GM20000 (cell line): ENCODE results near the gene KCNMA1.

Experiments used
- DNase-seq: peaks from one replicate; pipeline ENCODE4 v3.0.0; 2012; ENCODE audit warnings: low spot score
- TF ChIP-seq, protein P1 (sequence below): IDR thresholded peaks from 2 replicates; pipeline ENCODE4 v1.5.1; 2012; ENCODE audit warnings: mild to moderate bottlenecking, control low read depth; ENCODE audit errors: extremely low read depth, missing control alignments

The KCNMA1 gene

DNA sequence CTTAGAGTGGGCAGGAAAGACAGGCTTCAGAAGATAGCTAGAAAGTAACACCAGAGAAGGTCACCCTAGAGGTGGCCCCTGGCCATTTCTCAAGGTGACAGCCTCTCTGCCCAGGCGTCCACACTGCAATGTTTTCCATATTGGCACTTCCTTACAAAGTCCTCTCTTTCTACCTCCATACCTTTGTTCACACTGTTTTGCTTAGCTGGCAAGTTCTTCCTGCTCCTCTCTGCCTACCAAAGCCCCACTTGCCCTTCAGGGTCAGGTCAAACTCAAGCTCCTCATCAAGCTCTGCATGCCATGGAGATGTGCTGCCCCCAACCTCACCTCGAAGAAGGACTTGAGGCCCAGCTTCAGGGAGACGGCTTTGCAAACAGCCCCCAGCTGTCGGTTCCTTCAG, 190.9 kb downstream of the KCNMA1 start:
- TF ChIP-seq, protein P1, sequence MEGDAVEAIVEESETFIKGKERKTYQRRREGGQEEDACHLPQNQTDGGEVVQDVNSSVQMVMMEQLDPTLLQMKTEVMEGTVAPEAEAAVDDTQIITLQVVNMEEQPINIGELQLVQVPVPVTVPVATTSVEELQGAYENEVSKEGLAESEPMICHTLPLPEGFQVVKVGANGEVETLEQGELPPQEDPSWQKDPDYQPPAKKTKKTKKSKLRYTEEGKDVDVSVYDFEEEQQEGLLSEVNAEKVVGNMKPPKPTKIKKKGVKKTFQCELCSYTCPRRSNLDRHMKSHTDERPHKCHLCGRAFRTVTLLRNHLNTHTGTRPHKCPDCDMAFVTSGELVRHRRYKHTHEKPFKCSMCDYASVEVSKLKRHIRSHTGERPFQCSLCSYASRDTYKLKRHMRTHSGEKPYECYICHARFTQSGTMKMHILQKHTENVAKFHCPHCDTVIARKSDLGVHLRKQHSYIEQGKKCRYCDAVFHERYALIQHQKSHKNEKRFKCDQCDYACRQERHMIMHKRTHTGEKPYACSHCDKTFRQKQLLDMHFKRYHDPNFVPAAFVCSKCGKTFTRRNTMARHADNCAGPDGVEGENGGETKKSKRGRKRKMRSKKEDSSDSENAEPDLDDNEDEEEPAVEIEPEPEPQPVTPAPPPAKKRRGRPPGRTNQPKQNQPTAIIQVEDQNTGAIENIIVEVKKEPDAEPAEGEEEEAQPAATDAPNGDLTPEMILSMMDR: no peak
- no peak for DNase-seq

DNA sequence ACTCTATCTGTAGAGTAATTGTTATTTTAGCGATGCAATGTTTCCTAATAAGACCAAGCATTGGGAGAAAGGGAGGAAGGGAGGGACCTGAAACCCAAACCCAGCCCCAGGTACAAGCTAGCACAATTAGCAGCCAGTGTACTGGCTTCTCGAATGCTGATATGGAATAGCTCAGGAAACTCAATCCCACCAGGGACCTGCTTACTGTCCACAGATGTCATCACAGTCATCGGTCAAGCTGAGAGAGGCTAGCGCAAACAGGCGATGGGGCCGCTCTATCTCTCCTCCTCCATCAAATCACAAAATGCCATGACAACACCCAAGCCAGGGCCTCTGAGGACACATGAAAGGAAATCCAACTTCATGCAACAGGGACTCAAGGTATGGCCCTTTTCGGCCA, 192.1 kb downstream of the KCNMA1 start:
- TF ChIP-seq, protein P1: no peak
- DNase-seq: no peak

DNA sequence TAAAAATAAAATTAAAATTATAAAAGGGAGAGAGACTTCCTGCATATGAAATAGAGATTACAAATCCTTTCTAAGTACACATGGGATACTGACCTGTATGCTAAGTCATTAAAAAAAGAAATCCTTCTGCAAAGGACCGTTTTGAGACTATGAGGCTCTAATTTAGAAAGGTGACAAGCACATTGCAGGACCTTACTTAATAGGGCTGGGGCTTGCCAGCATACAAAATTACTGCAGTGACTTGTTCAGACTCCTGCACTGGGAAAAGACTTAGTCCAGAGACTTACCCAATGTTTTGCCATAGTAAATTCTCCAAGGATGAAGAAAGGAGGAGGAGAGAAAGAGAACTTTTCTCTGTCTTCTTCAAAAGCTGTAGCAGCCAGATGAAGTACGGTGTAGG, 193.6 kb downstream of the KCNMA1 start:
- no peak for DNase-seq

DNA sequence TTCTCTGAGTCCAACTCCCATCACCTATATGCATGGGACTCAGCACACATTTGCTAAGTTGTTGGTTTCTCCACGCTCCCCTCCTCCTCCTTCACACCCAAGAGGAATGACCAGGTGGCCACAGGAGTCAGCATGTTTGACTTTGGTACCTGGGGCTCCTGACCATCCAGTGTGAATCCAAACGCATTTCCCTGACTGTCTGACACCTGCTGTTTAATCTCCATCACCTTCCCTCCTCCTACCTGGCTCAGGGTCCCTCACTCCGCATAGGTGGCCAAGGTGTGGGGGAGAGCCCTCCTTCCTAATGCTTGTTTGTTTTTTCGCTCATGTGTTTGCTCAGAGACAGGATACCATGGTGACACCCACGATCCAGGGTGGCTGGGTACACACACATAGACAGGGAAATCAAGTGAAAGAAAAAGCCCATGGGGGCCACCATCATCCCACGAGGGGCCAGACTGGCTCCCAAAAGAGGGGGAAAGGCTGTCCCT, 194.9 kb downstream of the KCNMA1 start:
- no peak for DNase-seq
- TF ChIP-seq, protein P1: no peak

More for the DNA sequence above, 193.6 kb downstream of the KCNMA1 start:
- TF ChIP-seq, protein P1: no peak

DNA sequence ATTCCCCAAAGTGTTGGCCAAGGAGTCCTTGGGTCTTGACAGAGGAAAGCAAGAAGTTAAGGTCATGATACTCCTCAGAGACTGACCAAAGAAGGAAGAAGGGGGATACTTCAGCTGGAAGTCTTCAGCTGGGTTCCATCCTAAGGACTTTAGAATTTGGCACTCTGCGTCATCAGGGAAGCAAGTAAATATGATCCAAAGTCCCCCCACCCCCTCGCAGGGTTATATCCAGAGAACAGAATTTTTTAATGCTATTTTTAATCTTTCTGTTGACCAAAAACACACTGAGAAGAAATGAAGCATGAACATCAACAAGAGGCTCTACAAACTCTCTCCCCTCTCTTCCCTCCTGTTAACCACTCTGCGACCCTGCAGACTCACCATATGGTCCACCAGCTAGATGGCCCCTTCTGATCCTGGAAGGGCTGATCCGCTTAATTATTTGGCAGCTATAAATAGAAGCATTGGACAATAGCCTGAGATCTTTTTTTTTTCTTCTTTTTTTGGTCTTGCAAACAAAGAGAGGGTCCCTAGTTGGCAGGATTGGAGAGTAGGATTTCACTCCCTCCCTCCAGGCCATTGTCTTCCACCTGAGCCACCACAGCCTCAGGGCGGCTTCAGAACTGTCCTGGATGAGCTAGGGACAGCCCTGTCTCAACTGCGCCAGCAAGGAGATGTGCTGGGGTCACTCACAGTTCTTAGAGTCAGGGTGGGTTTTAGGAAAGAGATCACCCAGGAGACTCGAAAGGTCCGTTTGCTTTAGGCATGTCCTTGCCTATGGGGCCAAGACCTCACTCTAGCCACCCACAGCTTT, 196.0 kb downstream of the KCNMA1 start:
- DNase-seq: no peak
- TF ChIP-seq, protein P1: no peak

DNA sequence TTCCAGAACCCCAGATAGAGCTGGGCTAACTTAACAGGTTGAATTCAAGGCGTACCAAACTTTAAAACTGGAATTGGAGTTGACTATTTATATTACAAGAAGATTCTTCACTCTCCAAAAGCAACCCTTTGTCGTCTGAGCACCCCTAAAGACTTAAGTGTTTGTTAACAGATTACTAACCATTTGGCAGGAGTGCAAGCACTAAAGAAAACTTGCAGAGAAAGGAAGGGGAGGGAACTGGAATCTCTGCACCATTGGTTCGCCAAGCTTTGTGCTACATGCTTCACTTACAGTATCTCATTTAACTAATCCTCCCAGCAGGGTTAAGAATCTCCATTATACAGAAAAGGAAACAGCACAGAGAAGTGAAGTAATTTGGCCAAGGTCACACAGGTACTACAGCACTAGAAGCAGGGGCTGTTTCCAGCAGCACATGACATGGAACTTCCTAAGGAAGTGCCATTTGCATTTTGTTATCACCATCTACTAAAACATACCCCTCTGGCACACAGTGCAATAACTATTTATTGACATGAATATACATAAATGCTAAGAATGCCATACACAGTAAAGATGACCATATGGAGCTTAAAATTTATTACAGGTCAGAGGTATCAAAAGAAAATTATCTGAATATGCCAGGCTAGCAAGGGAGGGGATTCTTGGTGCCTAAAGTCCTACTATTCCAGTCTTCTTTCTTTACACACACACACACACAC, 201.2 kb downstream of the KCNMA1 start:
- TF ChIP-seq, protein P1: no peak
- DNase-seq: no peak

DNA sequence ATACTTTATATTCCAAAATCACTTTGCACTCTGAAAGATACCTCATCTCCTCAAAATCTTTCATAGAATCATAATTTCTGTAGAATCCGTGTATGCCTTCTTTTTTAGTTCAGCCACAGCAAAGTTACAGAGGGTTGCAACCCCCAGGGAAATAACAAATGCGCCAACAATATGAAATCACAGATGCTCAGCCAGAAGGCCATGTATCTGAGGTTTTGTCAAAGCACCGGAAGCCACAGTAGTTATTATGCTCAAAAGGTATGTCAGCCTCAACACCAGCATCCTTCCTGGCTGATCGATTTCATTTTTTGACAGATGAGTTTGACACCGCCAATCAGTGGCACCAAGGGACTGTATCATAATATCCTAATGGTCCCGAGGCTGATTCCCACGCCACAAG, 204.1 kb downstream of the KCNMA1 start:
- no peak for DNase-seq
- TF ChIP-seq, protein P1: no peak
